Measurements from ENCODE around the gene GATM. TPM values are rescaled to one million over a fixed set of nuclear protein-coding genes. Genes with fewer than 3 reads are reported as not detected.

GATM gene
- total RNA-seq, 1 donor from 2014 or later: 3.5 TPM

DNA sequence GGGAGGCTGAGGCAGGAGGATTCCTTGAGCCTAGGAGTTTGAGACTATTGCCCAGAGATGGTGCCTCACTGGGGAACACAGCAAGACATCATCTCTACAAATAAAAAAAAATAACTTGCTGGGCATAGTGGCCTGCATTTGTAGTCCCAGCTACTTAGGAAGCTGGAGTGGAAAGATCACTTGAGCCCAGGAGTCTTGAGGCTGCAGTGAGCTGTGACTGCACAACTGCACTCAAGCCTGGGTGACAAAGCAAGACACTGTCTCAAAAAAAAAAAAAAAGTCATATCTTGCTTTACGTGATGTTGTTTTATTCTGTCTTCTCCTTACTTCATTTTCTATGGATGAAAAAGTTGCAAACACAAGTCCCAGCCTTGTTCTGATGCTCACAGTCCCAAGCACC is 14.1 kb downstream of the GATM start:
- no peaks in the 10 kb centered on the region for H3K4me1 Mint-ChIP-seq (ENCODE audit: unreplicated experiment)
- H3K27ac Mint-ChIP-seq (ENCODE audit: unreplicated experiment): no peak overlapping the region
- H3K4me3 Mint-ChIP-seq (ENCODE audit: unreplicated experiment): no peak overlapping the region
- DNase-seq (ENCODE audit: low spot score): no peak
- H3K9me3 Mint-ChIP-seq (ENCODE audit: unreplicated experiment): no peaks in the 10 kb centered on the region
- TF ChIP-seq CTCF (IDR thresholded peaks at IDR 0.05; ENCODE audit: unreplicated experiment): no peak
- H3K36me3 Mint-ChIP-seq (ENCODE audit: low read depth, unreplicated experiment): no peaks in the 10 kb centered on the region
- H3K27me3 Mint-ChIP-seq (ENCODE audit: unreplicated experiment): no peaks in the 10 kb centered on the region

- H3K4me1 Mint-ChIP-seq (ENCODE audit: unreplicated experiment): no peaks in the 10 kb centered on the region
- H3K4me3 Mint-ChIP-seq (ENCODE audit: unreplicated experiment): no peak overlapping the region
- no peaks in the 10 kb centered on the region for H3K36me3 Mint-ChIP-seq (ENCODE audit: low read depth, unreplicated experiment)
- no peaks in the 10 kb centered on the region for H3K27me3 Mint-ChIP-seq (ENCODE audit: unreplicated experiment)
- no peak for TF ChIP-seq CTCF (IDR thresholded peaks at IDR 0.05; ENCODE audit: unreplicated experiment)
- H3K9me3 Mint-ChIP-seq (ENCODE audit: unreplicated experiment): no peaks in the 10 kb centered on the region
- H3K27ac Mint-ChIP-seq (ENCODE audit: unreplicated experiment): no peak overlapping the region
- DNase-seq (ENCODE audit: low spot score): no peak
Measured at GRCh38 chr15:45363801-45364200, 14.5 kb downstream of the GATM start.

DNA sequence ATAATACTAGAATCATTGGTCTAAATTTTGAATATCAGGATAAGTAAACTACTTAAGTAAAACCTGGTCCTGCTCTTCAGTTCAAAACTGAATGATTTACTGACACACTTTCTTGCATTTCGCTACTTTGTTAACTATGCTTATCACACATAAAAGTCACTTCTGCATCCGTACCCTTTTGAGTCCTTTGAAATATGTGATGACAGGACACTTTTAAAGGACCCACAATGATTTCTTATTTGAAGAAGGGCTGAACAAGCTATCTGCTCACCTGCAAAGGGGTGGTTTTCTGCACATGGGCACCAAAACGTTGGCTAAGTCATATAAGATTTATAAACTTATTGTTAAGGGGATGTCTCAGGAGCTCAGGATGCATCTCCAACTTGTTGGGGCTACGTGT is 15.0 kb downstream of the GATM start:
- Mint-ChIP-seq H3K9me3 (ENCODE audit: unreplicated experiment) (no peaks in the 10 kb centered on the region), H3K36me3 (ENCODE audit: low read depth, unreplicated experiment) (no peaks in the 10 kb centered on the region), H3K4me3 (ENCODE audit: unreplicated experiment) (no peak overlapping the region), H3K27me3 (ENCODE audit: unreplicated experiment) (no peaks in the 10 kb centered on the region), H3K4me1 (ENCODE audit: unreplicated experiment) (no peaks in the 10 kb centered on the region), H3K27ac (ENCODE audit: unreplicated experiment) (no peak overlapping the region)
- DNase-seq (ENCODE audit: low spot score): no peak
- TF ChIP-seq CTCF (IDR thresholded peaks at IDR 0.05; ENCODE audit: unreplicated experiment): no peak

GRCh38 chr15:45362419-45362818 is 15.9 kb downstream of the GATM start:
- no peak for TF ChIP-seq CTCF (IDR thresholded peaks at IDR 0.05; ENCODE audit: unreplicated experiment)
- no peaks in the 10 kb centered on the region for H3K36me3 Mint-ChIP-seq (ENCODE audit: low read depth, unreplicated experiment)
- no peak overlapping the region for H3K27ac Mint-ChIP-seq (ENCODE audit: unreplicated experiment)
- no peaks in the 10 kb centered on the region for H3K9me3 Mint-ChIP-seq (ENCODE audit: unreplicated experiment)
- no peak for DNase-seq (ENCODE audit: low spot score)
- H3K4me3 Mint-ChIP-seq (ENCODE audit: unreplicated experiment): no peak overlapping the region
- no peaks in the 10 kb centered on the region for H3K27me3 Mint-ChIP-seq (ENCODE audit: unreplicated experiment)
- H3K4me1 Mint-ChIP-seq (ENCODE audit: unreplicated experiment): no peaks in the 10 kb centered on the region

DNA sequence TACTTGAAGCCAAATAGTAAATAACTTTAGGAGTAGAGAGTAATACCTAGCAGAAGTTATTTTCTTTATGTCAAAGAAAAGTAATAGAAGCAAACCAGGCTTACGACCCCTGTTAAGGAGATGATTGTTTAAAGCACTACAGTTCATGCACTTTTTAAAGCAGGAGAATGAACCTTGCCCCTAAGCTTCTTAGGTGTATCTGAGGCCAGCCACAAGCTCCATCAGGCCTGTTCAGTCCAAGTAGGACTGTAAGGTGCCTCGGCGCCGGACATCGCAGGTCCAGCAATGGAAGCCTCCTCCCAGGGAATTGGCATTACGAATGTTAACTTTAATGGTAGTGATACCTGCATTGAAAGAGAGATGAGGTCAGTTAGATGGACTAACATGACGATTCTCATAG is 16.5 kb downstream of the GATM start:
- DNase-seq (ENCODE audit: low spot score): no peak
- TF ChIP-seq CTCF (IDR thresholded peaks at IDR 0.05; ENCODE audit: unreplicated experiment): no peak
- no peak overlapping the region for H3K4me3 Mint-ChIP-seq (ENCODE audit: unreplicated experiment)
- no peaks in the 10 kb centered on the region for H3K27me3 Mint-ChIP-seq (ENCODE audit: unreplicated experiment)
- no peaks in the 10 kb centered on the region for H3K9me3 Mint-ChIP-seq (ENCODE audit: unreplicated experiment)
- no peaks in the 10 kb centered on the region for H3K4me1 Mint-ChIP-seq (ENCODE audit: unreplicated experiment)
- no peak overlapping the region for H3K27ac Mint-ChIP-seq (ENCODE audit: unreplicated experiment)
- H3K36me3 Mint-ChIP-seq (ENCODE audit: low read depth, unreplicated experiment): no peaks in the 10 kb centered on the region
